SK-N-SH (cell line): ENCODE results near the gene NRF1. TPM values are rescaled to one million over a fixed set of nuclear protein-coding genes. Genes with fewer than 3 reads are reported as not detected.

Source experiments
- CTCF ChIA-PET: fragments of 300-600, 350-600 bp; formaldehyde crosslinking; extraction: SDS; loops from one replicate; lab custom pipeline; 2021; lab: Yijun Ruan, JAX
- POLR2A ChIA-PET: fragments of 350-600 bp; sonication (Branson Sonifier 250); formaldehyde crosslinking; extraction: SDS; loops from one replicate; lab custom pipeline; 2020; ENCODE audit warnings: antibody characterized with exemption, inconsistent platforms; lab: Yijun Ruan, JAX
- DNase-seq: peaks from one replicate; pipeline ENCODE4 v3.0.0; 2012
- H2AFZ ChIP-seq: fragments of 200-600 bp; sonication (generic); 2 replicates; pipeline ENCODE4 v1.8.1; 2016; ENCODE audit warnings: antibody characterized with exemption, mild to moderate bottlenecking, low read depth
- H3F3A ChIP-seq: fragments of 200-600 bp; sonication (generic); replicated peaks from 2 replicates; pipeline ENCODE3; 2016; ENCODE audit warnings: antibody characterized with exemption, mild to moderate bottlenecking; ENCODE audit not compliant: insufficient read depth
- H3K27ac ChIP-seq, 2 experiments: fragments of 200-500 bp in 1 of 2; fragments of 200-600 bp in 1 of 2; sonication (Bioruptor generic) in 1 of 2; sonication (generic), shearing (Covaris generic) in 1 of 2; 2 replicates each; pipeline versions ENCODE4 v1.5.1 to v1.6.1; 2014 to 2016; ENCODE audit warnings: low read depth in 2 of 2, inconsistent platforms in 1 of 2, low read length in 1 of 2, mild to moderate bottlenecking in 1 of 2, mixed read lengths in 1 of 2
- H3K27me3 ChIP-seq: fragments of 200-600 bp; sonication (generic), shearing (Covaris generic); 2 replicates; pipeline ENCODE4 v1.6.1; 2016; ENCODE audit warnings: mixed run types; ENCODE audit not compliant: insufficient read depth
- H3K36me3 ChIP-seq, 2 experiments: fragments of 200-500 bp in 1 of 2; fragments of 200-600 bp in 1 of 2; sonication (Bioruptor generic) in 1 of 2; sonication (generic) in 1 of 2; replicated peaks in 1 of 2; 2 replicates each; pipeline versions ENCODE3 to v1.5.1; 2014 to 2016; ENCODE audit warnings: low read length in 1 of 2, mild to moderate bottlenecking in 1 of 2; ENCODE audit not compliant: insufficient read depth in 2 of 2, control insufficient read depth in 1 of 2
- H3K4me1 ChIP-seq, 2 experiments: fragments of 200-500 bp in 1 of 2; fragments of 200-600 bp in 1 of 2; sonication (Bioruptor generic) in 1 of 2; sonication (generic), shearing (Covaris generic) in 1 of 2; 2 replicates each; pipeline versions ENCODE4 v1.5.1 to v1.6.1; 2014 to 2016; ENCODE audit warnings: low read depth in 1 of 2, low read length in 1 of 2, mixed run types in 1 of 2; ENCODE audit not compliant: insufficient read depth in 2 of 2, control insufficient read depth in 1 of 2
- H3K4me2 ChIP-seq: fragments of 200-600 bp; sonication (generic), shearing (Covaris generic); 2 replicates; pipeline ENCODE4 v1.6.1; 2017; ENCODE audit warnings: mixed run types
- H3K4me3 ChIP-seq, 2 experiments: fragments of 200-500 bp in 1 of 2; fragments of 200-600 bp in 1 of 2; sonication (Bioruptor generic) in 1 of 2; sonication (generic), shearing (Covaris generic) in 1 of 2; 2 replicates each; pipeline versions ENCODE4 v1.5.1 to v1.8.1; 2014 to 2016; ENCODE audit warnings: low read depth in 2 of 2, inconsistent platforms in 1 of 2, low read length in 1 of 2, mild to moderate bottlenecking in 1 of 2, mixed read lengths in 1 of 2, moderate library complexity in 1 of 2
- H3K79me2 ChIP-seq: fragments of 200-600 bp; sonication (generic); 2 replicates; pipeline ENCODE4 v1.8.1; 2017; ENCODE audit warnings: mild to moderate bottlenecking; ENCODE audit not compliant: insufficient read depth
- H3K9ac ChIP-seq: fragments of 200-600 bp; sonication (generic); 2 replicates; pipeline ENCODE4 v1.6.1; 2017; ENCODE audit warnings: mixed run types
- H3K9me2 ChIP-seq: fragments of 200-600 bp; sonication (generic); 2 replicates; pipeline ENCODE4 v1.6.1; 2017; ENCODE audit warnings: mixed run types
- H3K9me3 ChIP-seq: fragments of 200-600 bp; sonication (generic); 2 replicates; pipeline ENCODE4 v1.6.1; 2017; ENCODE audit warnings: mixed run types, mild to moderate bottlenecking, moderate library complexity
- H4K20me1 ChIP-seq: fragments of 200-600 bp; sonication (generic); 2 replicates; pipeline ENCODE4 v1.6.1; 2017; ENCODE audit warnings: mild to moderate bottlenecking, mixed run types; ENCODE audit not compliant: insufficient read depth
- EP300 ChIP-seq, 2 experiments: IDR thresholded peaks; 2 replicates each; pipeline versions ENCODE4 v1.4.0 to v1.6.1; 2012; ENCODE audit warnings: borderline replicate concordance in 1 of 2, low read depth in 1 of 2, low read length in 1 of 2
- FOSL2 ChIP-seq: IDR thresholded peaks from 2 replicates; pipeline ENCODE4 v1.4.0; 2012; ENCODE audit warnings: low read depth, mild to moderate bottlenecking, moderate library complexity, borderline replicate concordance
- FOXM1 ChIP-seq: IDR thresholded peaks from 2 replicates; pipeline ENCODE4 v1.4.0; 2012; ENCODE audit warnings: low read depth, mild to moderate bottlenecking
- JUND ChIP-seq: IDR thresholded peaks from 2 replicates; pipeline ENCODE4 v1.4.0; 2012
- MEF2A ChIP-seq: IDR thresholded peaks from 2 replicates; pipeline ENCODE4 v1.4.0; 2012; ENCODE audit warnings: low read depth, borderline replicate concordance
- MXI1 ChIP-seq: IDR thresholded peaks from 2 replicates; pipeline ENCODE4 v1.6.1; 2012; ENCODE audit warnings: mild to moderate bottlenecking, low read depth, low read length, improper control_type of control experiment
- NFIC ChIP-seq: IDR thresholded peaks from 2 replicates; pipeline ENCODE4 v1.4.0; 2012; ENCODE audit warnings: borderline replicate concordance
- NRF1 ChIP-seq: IDR thresholded peaks from 2 replicates; pipeline ENCODE4 v1.6.1; 2012; ENCODE audit warnings: low read depth, mild to moderate bottlenecking, low read length
- RAD21 ChIP-seq: IDR thresholded peaks from 2 replicates; pipeline ENCODE4 v1.6.1; 2012; ENCODE audit warnings: mild to moderate bottlenecking, low read length
- RCOR1 ChIP-seq: fragments of 150-350 bp; IDR thresholded peaks from 2 replicates; pipeline ENCODE4 v1.6.1; 2017; ENCODE audit warnings: antibody characterized with exemption, low read length
- RFX5 ChIP-seq: IDR thresholded peaks from 2 replicates; pipeline ENCODE4 v1.6.1; 2012; ENCODE audit warnings: mild to moderate bottlenecking, improper control_type of control experiment, low read length
- RXRA ChIP-seq: IDR thresholded peaks from 2 replicates; pipeline ENCODE4 v1.4.0; 2012; ENCODE audit warnings: low read depth, mild to moderate bottlenecking, borderline replicate concordance
- SIN3A ChIP-seq: IDR thresholded peaks from 2 replicates; pipeline ENCODE4 v1.6.1; 2012; ENCODE audit warnings: low read depth, mild to moderate bottlenecking, low read length, moderate library complexity, borderline replicate concordance
- TAF1 ChIP-seq: IDR thresholded peaks from 2 replicates; pipeline ENCODE4 v1.6.1; 2012; ENCODE audit warnings: low read depth, mild to moderate bottlenecking, low read length, moderate library complexity, borderline replicate concordance
- TCF12 ChIP-seq: IDR thresholded peaks from 2 replicates; pipeline ENCODE4 v1.4.0; 2012
- YY1 ChIP-seq: IDR thresholded peaks from 2 replicates; pipeline ENCODE4 v1.4.0; 2012; ENCODE audit warnings: low read depth, mild to moderate bottlenecking
- WGBS: methylation state at CpG from one replicate; pipeline ENCODE4 v1.1.6; 2017; ENCODE audit warnings: low lambda C conversion rate; 5-methylcytosine and 5-hydroxymethylcytosine counted together
- polyA plus RNA-seq, 3 experiments: library from polyadenylated mRNA; depleted of rRNA; stranded (reverse); fragments of >200 nt; gene quantifications; 2 replicates each; pipeline ENCODE4 v1.2.3, GENCODE V29; 2012
- TF ChIP-seq, protein P1 (sequence below): IDR thresholded peaks from 2 replicates; pipeline ENCODE4 v1.6.1; 2012; ENCODE audit warnings: mild to moderate bottlenecking, low read depth, low read length, moderate library complexity
- TF ChIP-seq, protein P2 (sequence below): IDR thresholded peaks from 2 replicates; pipeline ENCODE4 v1.4.0; 2012; ENCODE audit warnings: low read depth
- TF ChIP-seq, protein P3 (sequence below): IDR thresholded peaks from 2 replicates; pipeline ENCODE4; 2012
- TF ChIP-seq, protein P4 (sequence below): fragments of 150-350 bp; IDR thresholded peaks from 2 replicates; pipeline ENCODE4 v1.6.1; 2016; ENCODE audit warnings: mild to moderate bottlenecking, low read depth, low read length

Gene NRF1
- polyA plus RNA-seq, 1 of the 3 experiments (the other 2 are of a cell fraction): 10.9 TPM

DNA sequence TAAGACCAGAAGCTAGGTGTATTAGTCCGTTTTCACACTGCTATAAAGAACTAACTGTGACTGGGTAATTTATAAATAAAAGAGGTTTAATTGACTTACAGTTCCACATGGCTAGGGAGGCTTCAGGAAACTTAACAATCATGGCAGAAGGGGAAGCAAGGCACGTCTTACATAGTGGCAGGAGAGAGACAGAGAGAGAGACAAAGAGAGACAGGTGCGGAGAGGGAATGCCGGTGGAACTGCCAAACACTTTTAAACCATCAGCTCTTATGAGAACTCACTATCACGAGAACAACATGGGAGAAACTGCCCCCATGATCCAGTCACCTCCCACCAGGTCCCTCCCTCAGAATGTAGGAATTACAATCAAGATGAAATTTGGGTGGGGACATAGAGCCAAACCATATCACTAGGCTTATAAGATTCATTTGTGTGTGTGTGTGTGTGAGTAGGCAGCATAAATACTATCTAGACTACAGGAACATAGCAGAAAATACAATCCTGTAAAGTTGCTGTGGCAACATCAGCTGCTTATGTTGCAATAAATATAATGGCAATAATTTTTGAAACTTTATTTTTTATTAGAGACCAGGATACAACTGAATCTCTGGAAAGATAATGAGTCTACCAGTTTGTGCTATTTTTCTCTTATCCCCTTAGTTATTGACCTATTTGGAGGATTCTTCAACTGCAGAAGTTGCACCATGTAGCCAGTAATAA, 77.1 kb downstream of the NRF1 start:
- H3K27me3 ChIP-seq: no peaks in the 10 kb centered on the region
- no peak overlapping the region for H3K4me3 ChIP-seq
- no peak overlapping the region for H3K27ac ChIP-seq
- ChIA-PET CTCF (interaction anchor here (1.1 to 3.5 kb wide), 3 partner anchors 50 to 321 kb away, joined by 3 to 14 read pairs (median 5); no protein-coding TSS in a partner anchor), POLR2A (no interaction called here)
- no peak for TF ChIP-seq JUND
- TF ChIP-seq TAF1: no peak
- TF ChIP-seq TCF12: no peak
- TF ChIP-seq, protein P1, sequence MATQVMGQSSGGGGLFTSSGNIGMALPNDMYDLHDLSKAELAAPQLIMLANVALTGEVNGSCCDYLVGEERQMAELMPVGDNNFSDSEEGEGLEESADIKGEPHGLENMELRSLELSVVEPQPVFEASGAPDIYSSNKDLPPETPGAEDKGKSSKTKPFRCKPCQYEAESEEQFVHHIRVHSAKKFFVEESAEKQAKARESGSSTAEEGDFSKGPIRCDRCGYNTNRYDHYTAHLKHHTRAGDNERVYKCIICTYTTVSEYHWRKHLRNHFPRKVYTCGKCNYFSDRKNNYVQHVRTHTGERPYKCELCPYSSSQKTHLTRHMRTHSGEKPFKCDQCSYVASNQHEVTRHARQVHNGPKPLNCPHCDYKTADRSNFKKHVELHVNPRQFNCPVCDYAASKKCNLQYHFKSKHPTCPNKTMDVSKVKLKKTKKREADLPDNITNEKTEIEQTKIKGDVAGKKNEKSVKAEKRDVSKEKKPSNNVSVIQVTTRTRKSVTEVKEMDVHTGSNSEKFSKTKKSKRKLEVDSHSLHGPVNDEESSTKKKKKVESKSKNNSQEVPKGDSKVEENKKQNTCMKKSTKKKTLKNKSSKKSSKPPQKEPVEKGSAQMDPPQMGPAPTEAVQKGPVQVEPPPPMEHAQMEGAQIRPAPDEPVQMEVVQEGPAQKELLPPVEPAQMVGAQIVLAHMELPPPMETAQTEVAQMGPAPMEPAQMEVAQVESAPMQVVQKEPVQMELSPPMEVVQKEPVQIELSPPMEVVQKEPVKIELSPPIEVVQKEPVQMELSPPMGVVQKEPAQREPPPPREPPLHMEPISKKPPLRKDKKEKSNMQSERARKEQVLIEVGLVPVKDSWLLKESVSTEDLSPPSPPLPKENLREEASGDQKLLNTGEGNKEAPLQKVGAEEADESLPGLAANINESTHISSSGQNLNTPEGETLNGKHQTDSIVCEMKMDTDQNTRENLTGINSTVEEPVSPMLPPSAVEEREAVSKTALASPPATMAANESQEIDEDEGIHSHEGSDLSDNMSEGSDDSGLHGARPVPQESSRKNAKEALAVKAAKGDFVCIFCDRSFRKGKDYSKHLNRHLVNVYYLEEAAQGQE: no peak
- TF ChIP-seq RXRA: no peak
- TF ChIP-seq MEF2A: no peak
- TF ChIP-seq RFX5: no peak
- no peak for TF ChIP-seq RAD21
- 94% methylated on average over 5 of the region's 5 CpGs for WGBS
- H3K9ac ChIP-seq: no peak overlapping the region
- H3K79me2 ChIP-seq: no peaks in the 10 kb centered on the region
- no peaks in the 10 kb centered on the region for H3K9me3 ChIP-seq
- DNase-seq: no peak
- H3K9me2 ChIP-seq: no peaks in the 10 kb centered on the region
- H3K4me2 ChIP-seq: no peak overlapping the region
- H4K20me1 ChIP-seq: no peaks in the 10 kb centered on the region
- H3K36me3 ChIP-seq: peaks cover 2 to 4% of the 10 kb centered on the region in 2 experiments
- H2AFZ ChIP-seq: no peak overlapping the region
- 0 out of 4 replicates have a peak, but pooled peaks cover 0 to 3% of the 10 kb centered on the region in 2 experiments for H3K4me1 ChIP-seq
- H3F3A ChIP-seq: peaks cover 5% of the 10 kb centered on the region

DNA sequence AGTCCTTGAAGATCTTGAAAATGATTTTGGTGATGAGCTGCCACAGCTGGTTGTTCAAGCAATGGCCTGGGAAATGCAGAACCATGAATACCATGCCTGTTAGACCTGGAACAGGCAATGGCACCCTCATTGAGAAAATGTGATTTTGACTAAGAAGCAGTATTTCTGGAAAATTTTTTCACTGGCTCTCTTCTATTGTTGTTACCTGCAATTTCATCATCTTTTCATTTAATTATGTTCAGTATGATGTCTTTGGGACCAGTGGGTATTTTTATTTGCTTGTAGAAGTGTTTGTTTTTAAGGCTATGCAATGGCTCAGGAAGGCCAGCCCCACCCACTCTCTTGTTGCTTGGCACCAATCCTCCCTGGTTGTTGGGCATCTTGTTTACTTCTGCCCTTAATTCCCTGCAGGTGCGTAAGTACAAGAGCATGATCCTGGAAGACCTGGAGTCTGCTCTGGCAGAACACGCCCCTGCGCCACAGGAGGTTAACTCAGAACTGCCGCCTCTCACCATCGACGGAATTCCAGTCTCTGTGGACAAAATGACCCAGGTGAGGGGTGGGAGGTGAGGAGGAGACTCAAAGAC, 78.6 kb downstream of the NRF1 start:
- Histone ChIP-seq H3K9me3 (no peaks in the 10 kb centered on the region), H3K27me3 (no peaks in the 10 kb centered on the region), H3K4me2 (no peak overlapping the region), H3K27ac (no peak overlapping the region), H3K9me2 (no peaks in the 10 kb centered on the region), H4K20me1 (no peaks in the 10 kb centered on the region), H3K36me3 (peaks cover 2 to 4% of the 10 kb centered on the region in 2 experiments), H3K9ac (no peak overlapping the region), H3F3A (no peaks in the 10 kb centered on the region), H3K4me3 (no peak overlapping the region), H3K79me2 (no peaks in the 10 kb centered on the region), H3K4me1 (0 out of 4 replicates have a peak, but pooled peaks cover 0 to 3% of the 10 kb centered on the region in 2 experiments), H2AFZ (no peak overlapping the region)
- CTCF ChIA-PET: interaction anchor here (0.9 to 1.1 kb wide), 2 partner anchors 46 to 49 kb away, joined by 3 read pairs; no protein-coding TSS in a partner anchor
- POLR2A ChIA-PET: no interaction called here
- DNase-seq: no peak
- WGBS: 92% methylated on average over 6 of the region's 6 CpGs
- TF ChIP-seq MEF2A (no peak), TCF12 (no peak), TAF1 (no peak), NFIC (no peak), FOXM1 (no peak), EP300 (IDR thresholded peaks at IDR 0.05; ENCODE audit: borderline replicate concordance in 1 of 2, low read depth in 1 of 2, low read length in 1 of 2) (no peak), NRF1 (no peak), MXI1 (no peak), RFX5 (no peak), SIN3A (no peak), YY1 (no peak), RAD21 (no peak), FOSL2 (no peak), RCOR1 (no peak)
- TF ChIP-seq, protein P2, sequence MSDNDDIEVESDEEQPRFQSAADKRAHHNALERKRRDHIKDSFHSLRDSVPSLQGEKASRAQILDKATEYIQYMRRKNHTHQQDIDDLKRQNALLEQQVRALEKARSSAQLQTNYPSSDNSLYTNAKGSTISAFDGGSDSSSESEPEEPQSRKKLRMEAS: no peak
- TF ChIP-seq, protein P3, sequence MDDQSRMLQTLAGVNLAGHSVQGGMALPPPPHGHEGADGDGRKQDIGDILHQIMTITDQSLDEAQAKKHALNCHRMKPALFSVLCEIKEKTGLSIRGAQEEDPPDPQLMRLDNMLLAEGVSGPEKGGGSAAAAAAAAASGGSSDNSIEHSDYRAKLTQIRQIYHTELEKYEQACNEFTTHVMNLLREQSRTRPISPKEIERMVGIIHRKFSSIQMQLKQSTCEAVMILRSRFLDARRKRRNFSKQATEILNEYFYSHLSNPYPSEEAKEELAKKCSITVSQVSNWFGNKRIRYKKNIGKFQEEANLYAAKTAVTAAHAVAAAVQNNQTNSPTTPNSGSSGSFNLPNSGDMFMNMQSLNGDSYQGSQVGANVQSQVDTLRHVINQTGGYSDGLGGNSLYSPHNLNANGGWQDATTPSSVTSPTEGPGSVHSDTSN: no peak
- TF ChIP-seq, protein P4, sequence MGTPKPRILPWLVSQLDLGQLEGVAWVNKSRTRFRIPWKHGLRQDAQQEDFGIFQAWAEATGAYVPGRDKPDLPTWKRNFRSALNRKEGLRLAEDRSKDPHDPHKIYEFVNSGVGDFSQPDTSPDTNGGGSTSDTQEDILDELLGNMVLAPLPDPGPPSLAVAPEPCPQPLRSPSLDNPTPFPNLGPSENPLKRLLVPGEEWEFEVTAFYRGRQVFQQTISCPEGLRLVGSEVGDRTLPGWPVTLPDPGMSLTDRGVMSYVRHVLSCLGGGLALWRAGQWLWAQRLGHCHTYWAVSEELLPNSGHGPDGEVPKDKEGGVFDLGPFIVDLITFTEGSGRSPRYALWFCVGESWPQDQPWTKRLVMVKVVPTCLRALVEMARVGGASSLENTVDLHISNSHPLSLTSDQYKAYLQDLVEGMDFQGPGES: no peak
